Effector memory CD8-positive, alpha-beta T cell (primary cell): Measurements from ENCODE around the gene CREB3L1.

Experiments used
- ATAC-seq: fragments of 150-1000 bp; cut with Tn5 transposase; replicated peaks from 2 replicates; pipeline ENCODE4 v1.10.0; 2021; ENCODE audit warnings: mild to moderate bottlenecking, moderate library complexity
- DNase-seq, 3 experiments: peaks; one replicate each; pipeline ENCODE4 v3.0.0; 2021
- H3K27ac Mint-ChIP-seq, 2 donors: one replicate each; pipeline ENCODE4 v1.8.0; 2022; ENCODE audit warnings: mild to moderate bottlenecking in 2 of 2, mixed read lengths in 2 of 2, moderate library complexity in 2 of 2
- H3K27me3 Mint-ChIP-seq, 2 donors: one replicate each; pipeline ENCODE4 v1.8.0; 2022; ENCODE audit warnings: mixed read lengths in 2 of 2
- H3K36me3 Mint-ChIP-seq: one replicate; pipeline ENCODE4 v1.8.0; 2022; ENCODE audit warnings: mild to moderate bottlenecking, moderate library complexity, mixed read lengths; ENCODE audit not compliant: insufficient read depth
- H3K4me1 Mint-ChIP-seq, 2 donors: one replicate each; pipeline ENCODE4 v1.8.0; 2022; ENCODE audit warnings: low read depth in 2 of 2, mixed read lengths in 2 of 2
- H3K4me3 Mint-ChIP-seq, 2 donors: one replicate each; pipeline ENCODE4 v1.8.0; 2022; ENCODE audit warnings: mild to moderate bottlenecking in 2 of 2, mixed read lengths in 2 of 2, moderate library complexity in 2 of 2
- H3K9me3 Mint-ChIP-seq, 2 donors: one replicate each; pipeline ENCODE4 v1.8.0; 2022; ENCODE audit warnings: mixed read lengths in 2 of 2

CREB3L1 gene

GRCh38 chr11:46290011-46290410, 12.5 kb downstream of the CREB3L1 start:
- Mint-ChIP-seq H3K27me3 (peaks cover 5 to 58% of the 10 kb centered on the region in 2 donors), H3K27ac (no peak overlapping the region), H3K9me3 (no peaks in the 10 kb centered on the region), H3K4me1 (no peaks in the 10 kb centered on the region), H3K4me3 (no peak overlapping the region), H3K36me3 (no peaks in the 10 kb centered on the region)
- ATAC-seq: no peak
- no peak for DNase-seq

- Mint-ChIP-seq H3K27ac (no peak overlapping the region), H3K4me1 (peaks cover 1 to 2% of the 10 kb centered on the region in 2 donors), H3K4me3 (no peak overlapping the region), H3K27me3 (peaks cover 5 to 50% of the 10 kb centered on the region in 2 donors), H3K36me3 (no peaks in the 10 kb centered on the region), H3K9me3 (no peaks in the 10 kb centered on the region)
- no peak for ATAC-seq
- DNase-seq: no peak
Observed at GRCh38 chr11:46290598-46291309, 13.3 kb downstream of the CREB3L1 start.

- H3K9me3 Mint-ChIP-seq: no peaks in the 10 kb centered on the region
- no peak overlapping the region for H3K4me3 Mint-ChIP-seq
- DNase-seq (no peak), ATAC-seq (no peak)
- H3K36me3 Mint-ChIP-seq: no peaks in the 10 kb centered on the region
- H3K4me1 Mint-ChIP-seq: peaks cover 3 to 4% of the 10 kb centered on the region in 2 donors
- no peak overlapping the region for H3K27ac Mint-ChIP-seq
- peaks cover 5 to 42% of the 10 kb centered on the region in 2 donors for H3K27me3 Mint-ChIP-seq
Observed at GRCh38 chr11:46291441-46292150, 14.1 kb downstream of the CREB3L1 start.

GRCh38 chr11:46293066-46293465, 15.6 kb downstream of the CREB3L1 start:
- ATAC-seq: no peak
- Mint-ChIP-seq H3K36me3 (no peaks in the 10 kb centered on the region), H3K4me3 (no peak overlapping the region), H3K27me3 (peaks cover 15 to 48% of the 10 kb centered on the region in 2 donors), H3K9me3 (no peaks in the 10 kb centered on the region), H3K4me1 (peaks cover 3 to 4% of the 10 kb centered on the region in 2 donors), H3K27ac (no peak overlapping the region)
- DNase-seq: no peak

- no peak overlapping the region for H3K4me3 Mint-ChIP-seq
- H3K4me1 Mint-ChIP-seq: peaks cover 3 to 4% of the 10 kb centered on the region in 2 donors
- no peak overlapping the region for H3K27ac Mint-ChIP-seq
- H3K27me3 Mint-ChIP-seq: peaks cover 20 to 53% of the 10 kb centered on the region in 2 donors
- DNase-seq: no peak
- no peaks in the 10 kb centered on the region for H3K36me3 Mint-ChIP-seq
- H3K9me3 Mint-ChIP-seq: no peaks in the 10 kb centered on the region
- no peak for ATAC-seq
Observed at GRCh38 chr11:46293641-46294103, 16.2 kb downstream of the CREB3L1 start.

GRCh38 chr11:46294365-46295309, 17.2 kb downstream of the CREB3L1 start:
- H3K9me3 Mint-ChIP-seq: no peaks in the 10 kb centered on the region
- DNase-seq: no peak

GRCh38 chr11:46295312-46296058, 18.0 kb downstream of the CREB3L1 start:
- DNase-seq (peak; percentile 54 to 55 (median 55)), ATAC-seq (peak; percentile 99)
- H3K36me3 Mint-ChIP-seq: no peaks in the 10 kb centered on the region
- peak overlapping the region; percentile 83 to 85 for H3K4me3 Mint-ChIP-seq
- H3K27ac Mint-ChIP-seq: no peak overlapping the region
- H3K4me1 Mint-ChIP-seq: peaks cover 3 to 4% of the 10 kb centered on the region in 2 donors
- H3K27me3 Mint-ChIP-seq: peaks cover 16 to 48% of the 10 kb centered on the region in 2 donors
- H3K9me3 Mint-ChIP-seq: no peaks in the 10 kb centered on the region

More at GRCh38 chr11:46294365-46295309, 17.2 kb downstream of the CREB3L1 start:
- Mint-ChIP-seq H3K4me1 (peaks cover 3 to 4% of the 10 kb centered on the region in 2 donors), H3K4me3 (peak overlapping the region; percentile 83 to 85), H3K27me3 (peaks cover 20 to 51% of the 10 kb centered on the region in 2 donors), H3K36me3 (no peaks in the 10 kb centered on the region), H3K27ac (no peak overlapping the region)
- ATAC-seq: peak; percentile 13

GRCh38 chr11:46296059-46296527, 18.6 kb downstream of the CREB3L1 start:
- Mint-ChIP-seq H3K36me3 (no peaks in the 10 kb centered on the region), H3K4me3 (peak overlapping the region; percentile 83 to 85), H3K27me3 (peaks cover 14 to 44% of the 10 kb centered on the region in 2 donors), H3K9me3 (no peaks in the 10 kb centered on the region), H3K4me1 (peaks cover 3 to 4% of the 10 kb centered on the region in 2 donors), H3K27ac (no peak overlapping the region)
- DNase-seq (no peak), ATAC-seq (no peak)

GRCh38 chr11:46296528-46297448, 19.3 kb downstream of the CREB3L1 start:
- ATAC-seq: no peak
- H3K27ac Mint-ChIP-seq: no peak overlapping the region
- no peak for DNase-seq
- no peaks in the 10 kb centered on the region for H3K9me3 Mint-ChIP-seq
- peaks cover 3 to 4% of the 10 kb centered on the region in 2 donors for H3K4me1 Mint-ChIP-seq
- no peaks in the 10 kb centered on the region for H3K36me3 Mint-ChIP-seq
- peak overlapping the region; percentile 83 to 85 for H3K4me3 Mint-ChIP-seq
- H3K27me3 Mint-ChIP-seq: peaks cover 14 to 38% of the 10 kb centered on the region in 2 donors

- ATAC-seq (no peak), DNase-seq (no peak)
- peaks cover 14 to 32% of the 10 kb centered on the region in 2 donors for H3K27me3 Mint-ChIP-seq
- H3K9me3 Mint-ChIP-seq: no peaks in the 10 kb centered on the region
- H3K4me3 Mint-ChIP-seq: no peak overlapping the region
- peaks cover 3 to 4% of the 10 kb centered on the region in 2 donors for H3K4me1 Mint-ChIP-seq
- no peaks in the 10 kb centered on the region for H3K36me3 Mint-ChIP-seq
- H3K27ac Mint-ChIP-seq: no peak overlapping the region
Observed at GRCh38 chr11:46298699-46299433, 21.4 kb downstream of the CREB3L1 start.

- H3K9me3 Mint-ChIP-seq: no peaks in the 10 kb centered on the region
- H3K4me1 Mint-ChIP-seq: peaks cover 3 to 4% of the 10 kb centered on the region in 2 donors
- ATAC-seq (no peak), DNase-seq (no peak)
- H3K36me3 Mint-ChIP-seq: no peaks in the 10 kb centered on the region
- peaks cover 14 to 32% of the 10 kb centered on the region in 2 donors for H3K27me3 Mint-ChIP-seq
- H3K27ac Mint-ChIP-seq: no peak overlapping the region
- H3K4me3 Mint-ChIP-seq: no peak overlapping the region
Observed at GRCh38 chr11:46299451-46299961, 22.0 kb downstream of the CREB3L1 start.
